ENCODE results near the gene GRID1. TPM values are rescaled to one million over a fixed set of nuclear protein-coding genes. Genes with fewer than 3 reads are reported as not detected.

Gene GRID1
- total RNA-seq, 4 donors from 2014 or later, result 0.03 to 2.7 (median 0.49) TPM

GRCh38 chr10:86261470-86261869 lies 105.1 kb downstream of the GRID1 start:
- intact Hi-C loops (cut with DNase I), result no loop called here
- peaks cover 0 to 42% (median 0%) of the 10 kb centered on the region in 4 donors for H3K27me3 ChIP-seq
- TF ChIP-seq CTCF (IDR thresholded peaks at IDR 0.05), result no peak
- no peak for TF ChIP-seq POLR2A (IDR thresholded peaks at IDR 0.05)
- no peaks in the 10 kb centered on the region for H3K36me3 ChIP-seq
- peaks cover 0 to 17% (median 0%) of the 10 kb centered on the region in 3 donors for H3K4me1 ChIP-seq
- no peak overlapping the region for H3K27ac ChIP-seq
- WGBS, 2 donors, result 77 to 90% methylated on average over 3 to 4 of the region's 5 CpGs
- DNase-seq, result no peak
- no peak overlapping the region for H3K4me3 ChIP-seq
- H3K9me3 ChIP-seq, result no peaks in the 10 kb centered on the region

GRCh38 chr10:86260564-86260963 lies 106.0 kb downstream of the GRID1 start:
- Histone ChIP-seq H3K4me1 (peaks cover 0 to 17% (median 0%) of the 10 kb centered on the region in 3 donors), H3K27me3 (peaks cover 0 to 48% (median 0%) of the 10 kb centered on the region in 4 donors), H3K36me3 (no peaks in the 10 kb centered on the region), H3K9me3 (no peaks in the 10 kb centered on the region), H3K4me3 (no peak overlapping the region), H3K27ac (no peak overlapping the region)
- WGBS, 2 donors, result 66 to 79% methylated on average over 5 to 6 of the region's 6 CpGs
- TF ChIP-seq CTCF (IDR thresholded peaks at IDR 0.05), result no peak
- TF ChIP-seq POLR2A (IDR thresholded peaks at IDR 0.05), result no peak
- intact Hi-C loops (cut with DNase I), result no loop called here
- no peak for DNase-seq

GRCh38 chr10:86259901-86260562 lies 106.6 kb downstream of the GRID1 start:
- intact Hi-C loops (cut with DNase I), result no loop called here
- no peak overlapping the region for H3K27ac ChIP-seq
- WGBS, 2 donors, result 64 to 74% methylated on average over 3 to 4 of the region's 4 CpGs
- no peaks in the 10 kb centered on the region for H3K9me3 ChIP-seq
- H3K4me3 ChIP-seq, result no peak overlapping the region
- no peak for TF ChIP-seq POLR2A (IDR thresholded peaks at IDR 0.05)
- TF ChIP-seq CTCF (IDR thresholded peaks at IDR 0.05), result no peak
- no peak for DNase-seq
- H3K27me3 ChIP-seq, result peaks cover 0 to 50% (median 0%) of the 10 kb centered on the region in 4 donors
- H3K36me3 ChIP-seq, result no peaks in the 10 kb centered on the region
- H3K4me1 ChIP-seq, result peaks cover 0 to 17% (median 0%) of the 10 kb centered on the region in 3 donors

GRCh38 chr10:86258941-86259340 lies 107.7 kb downstream of the GRID1 start:
- intact Hi-C loops (cut with DNase I), result no loop called here
- H3K27ac ChIP-seq, result no peak overlapping the region
- H3K4me1 ChIP-seq, result peaks cover 0 to 24% (median 0%) of the 10 kb centered on the region in 3 donors
- 27 to 31% methylated on average over 3 of the region's 3 CpGs for WGBS, 2 donors
- DNase-seq, result no peak
- H3K36me3 ChIP-seq, result no peaks in the 10 kb centered on the region
- no peak overlapping the region for H3K4me3 ChIP-seq
- no peaks in the 10 kb centered on the region for H3K9me3 ChIP-seq
- peaks cover 0 to 39% (median 0%) of the 10 kb centered on the region in 4 donors for H3K27me3 ChIP-seq
- TF ChIP-seq CTCF (IDR thresholded peaks at IDR 0.05), result no peak
- no peak for TF ChIP-seq POLR2A (IDR thresholded peaks at IDR 0.05)

- no peak for DNase-seq
- TF ChIP-seq CTCF (IDR thresholded peaks at IDR 0.05) (no peak), POLR2A (IDR thresholded peaks at IDR 0.05) (no peak)
These were observed 108.1 kb downstream of the GRID1 start for GRCh38 chr10:86258499-86258898.

More at GRCh38 chr10:86258499-86258898, 108.1 kb downstream of the GRID1 start:
- intact Hi-C loops (cut with DNase I), result no loop called here
- peaks cover 0 to 36% (median 0%) of the 10 kb centered on the region in 4 donors for H3K27me3 ChIP-seq
- no peak overlapping the region for H3K4me3 ChIP-seq
- H3K4me1 ChIP-seq, result peaks cover 0 to 27% (median 0%) of the 10 kb centered on the region in 3 donors
- no peak overlapping the region for H3K27ac ChIP-seq
- no peaks in the 10 kb centered on the region for H3K9me3 ChIP-seq
- H3K36me3 ChIP-seq, result no peaks in the 10 kb centered on the region
- 25 to 31% methylated on average over 1 of the region's 1 CpG for WGBS, 2 donors

Measured in esophagus squamous epithelium (tissue), 5 donors.